Measurements from ENCODE around the gene GPR3.
A peak's percentile ranks its signal among the peaks of the same experiment; 100 is the strongest.

Gene GPR3

GRCh38 chr1:27410709-27411108 lies 18.3 kb downstream of the GPR3 start:
- H3K27me3 ChIP-seq (ENCODE audit: insufficient read depth, low read depth, severe bottlenecking) = no peaks in the 10 kb centered on the region
- H3K27ac ChIP-seq = peak overlapping the region; percentile 78
- no peak overlapping the region for H3K4me3 ChIP-seq (ENCODE audit: low read depth, low read length)
- peaks cover 68% of the 10 kb centered on the region for H3K36me3 ChIP-seq
- no peak for TF ChIP-seq CTCF (IDR thresholded peaks at IDR 0.05; ENCODE audit: low read depth, low read length)
- no peaks in the 10 kb centered on the region for H3K9me3 ChIP-seq (ENCODE audit: severe bottlenecking)
- DNase-seq = peak; percentile 60

DNA sequence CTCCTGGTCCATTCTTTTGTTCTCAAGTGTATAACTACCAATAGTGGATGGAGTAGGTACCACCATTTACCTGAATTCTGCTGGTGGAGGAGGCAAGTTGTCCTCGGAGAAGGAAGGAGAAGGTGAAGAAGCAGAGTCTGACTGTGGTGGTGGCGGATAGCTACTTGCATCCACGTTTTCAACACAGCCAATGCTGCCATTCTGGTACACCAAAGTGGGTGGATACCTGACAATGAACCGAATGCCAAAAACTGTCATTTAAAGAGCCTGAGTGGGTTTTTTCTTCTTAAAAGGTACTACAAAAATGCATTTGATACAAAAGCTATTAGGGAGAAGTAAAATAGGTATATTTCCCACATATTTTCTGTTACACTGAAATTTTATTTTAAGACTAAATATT lies 20.1 kb downstream of the GPR3 start:
- no peak for TF ChIP-seq CTCF (IDR thresholded peaks at IDR 0.05; ENCODE audit: low read depth, low read length)
- Histone ChIP-seq H3K27ac (no peak overlapping the region), H3K27me3 (ENCODE audit: insufficient read depth, low read depth, severe bottlenecking) (no peaks in the 10 kb centered on the region), H3K9me3 (ENCODE audit: severe bottlenecking) (no peaks in the 10 kb centered on the region), H3K36me3 (peaks cover 83% of the 10 kb centered on the region), H3K4me3 (ENCODE audit: low read depth, low read length) (no peak overlapping the region)
- no peak for DNase-seq

DNA sequence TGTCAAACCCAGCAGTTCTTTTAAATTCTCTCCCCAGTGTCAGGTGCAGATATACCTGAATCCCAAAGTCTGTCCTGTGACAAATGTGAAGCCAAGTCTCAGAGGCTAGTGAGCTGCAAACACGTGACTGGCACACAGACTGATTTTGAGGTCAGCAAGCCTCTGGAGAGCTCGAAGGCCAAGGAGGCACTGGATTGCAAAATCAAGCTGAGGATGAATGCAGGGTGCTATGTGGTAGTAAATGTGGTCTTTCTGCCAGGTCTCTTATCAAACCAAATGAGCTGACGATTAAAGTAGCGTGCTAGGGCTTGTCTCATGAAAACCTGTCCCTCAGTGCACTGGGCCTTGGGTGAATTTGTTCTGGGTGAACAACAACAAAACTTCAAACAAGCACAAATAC lies 20.6 kb downstream of the GPR3 start:
- no peak for TF ChIP-seq CTCF (IDR thresholded peaks at IDR 0.05; ENCODE audit: low read depth, low read length)
- no peaks in the 10 kb centered on the region for H3K9me3 ChIP-seq (ENCODE audit: severe bottlenecking)
- no peak overlapping the region for H3K27ac ChIP-seq
- no peak overlapping the region for H3K4me3 ChIP-seq (ENCODE audit: low read depth, low read length)
- H3K27me3 ChIP-seq (ENCODE audit: insufficient read depth, low read depth, severe bottlenecking) = no peaks in the 10 kb centered on the region
- peaks cover 83% of the 10 kb centered on the region for H3K36me3 ChIP-seq
- DNase-seq = no peak

- DNase-seq = no peak
- Histone ChIP-seq H3K4me3 (ENCODE audit: low read depth, low read length) (no peak overlapping the region), H3K36me3 (peaks cover 80% of the 10 kb centered on the region), H3K9me3 (ENCODE audit: severe bottlenecking) (no peaks in the 10 kb centered on the region), H3K27me3 (ENCODE audit: insufficient read depth, low read depth, severe bottlenecking) (no peaks in the 10 kb centered on the region), H3K27ac (no peak overlapping the region)
- TF ChIP-seq CTCF (IDR thresholded peaks at IDR 0.05; ENCODE audit: low read depth, low read length) = no peak
Measured at GRCh38 chr1:27414091-27414490, 21.7 kb downstream of the GPR3 start.

DNA sequence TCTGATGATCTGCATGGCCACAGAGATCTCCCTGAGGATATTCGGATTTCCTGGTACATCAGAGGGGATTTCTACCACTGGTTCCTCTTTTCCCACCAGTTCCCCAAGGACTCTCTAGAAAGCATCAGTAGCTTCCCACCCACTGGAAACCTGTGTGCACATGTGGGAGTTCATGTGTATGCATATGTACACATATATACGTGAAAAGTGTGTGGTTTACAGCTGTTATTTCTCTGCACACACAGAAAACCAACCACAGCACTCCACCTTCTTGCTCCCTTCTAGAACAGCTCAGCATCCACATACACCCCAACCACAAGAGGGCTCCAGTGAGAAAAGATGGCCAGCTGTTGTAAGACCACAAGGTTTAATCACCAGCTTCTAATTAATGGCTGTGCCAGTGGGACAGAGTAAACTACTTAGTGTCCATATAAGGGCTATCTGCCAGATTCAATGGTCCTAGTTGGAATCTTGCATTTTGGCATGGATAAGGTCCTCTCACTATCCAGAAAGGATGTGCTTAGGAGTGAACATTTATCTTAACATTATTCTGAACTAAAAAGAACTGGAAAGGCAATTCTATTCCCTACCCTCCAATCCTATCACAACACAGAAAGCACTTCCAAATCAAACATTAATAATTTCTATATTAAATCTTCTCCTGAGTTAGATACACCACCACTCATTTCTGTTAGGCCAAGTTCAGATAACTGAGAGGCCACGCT lies 24.1 kb downstream of the GPR3 start:
- TF ChIP-seq CTCF (IDR thresholded peaks at IDR 0.05; ENCODE audit: low read depth, low read length) = peak; percentile 60
- H3K36me3 ChIP-seq = peaks cover 82% of the 10 kb centered on the region
- no peaks in the 10 kb centered on the region for H3K27me3 ChIP-seq (ENCODE audit: insufficient read depth, low read depth, severe bottlenecking)
- peak; percentile 47 for DNase-seq
- no peak overlapping the region for H3K27ac ChIP-seq
- no peak overlapping the region for H3K4me3 ChIP-seq (ENCODE audit: low read depth, low read length)
- H3K9me3 ChIP-seq (ENCODE audit: severe bottlenecking) = no peaks in the 10 kb centered on the region

DNA sequence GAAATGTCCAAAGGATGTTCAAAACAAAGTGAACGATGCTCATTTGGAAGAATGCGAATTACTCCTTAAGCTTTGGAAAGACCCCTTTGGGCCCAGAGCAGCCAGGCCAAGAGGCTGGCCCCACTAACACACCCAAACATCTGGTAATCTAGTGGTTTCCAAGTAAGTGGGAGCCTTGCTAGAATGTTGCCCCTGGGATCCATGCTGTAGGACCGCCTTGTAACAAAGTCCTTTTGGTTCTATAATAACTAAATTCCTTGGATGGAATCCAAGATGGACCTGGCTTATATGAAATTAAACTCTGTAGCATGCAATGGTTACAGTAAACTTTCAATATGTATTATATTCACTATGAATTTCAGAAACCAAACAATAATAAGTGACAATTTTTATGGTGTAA lies 25.3 kb downstream of the GPR3 start:
- TF ChIP-seq CTCF (IDR thresholded peaks at IDR 0.05; ENCODE audit: low read depth, low read length) = no peak
- H3K9me3 ChIP-seq (ENCODE audit: severe bottlenecking) = no peaks in the 10 kb centered on the region
- no peaks in the 10 kb centered on the region for H3K27me3 ChIP-seq (ENCODE audit: insufficient read depth, low read depth, severe bottlenecking)
- H3K36me3 ChIP-seq = peaks cover 70% of the 10 kb centered on the region
- no peak overlapping the region for H3K4me3 ChIP-seq (ENCODE audit: low read depth, low read length)
- no peak for DNase-seq
- H3K27ac ChIP-seq = no peak overlapping the region

Data from WERI-Rb-1 (cell line).